SKM-1 treated with dmso at 0.1 percent for 144 hours (cell line): Measurements from ENCODE around the gene SULT1A2.
"Not testable (repeated sequence)": the region's sequence is repeated elsewhere in the genome, so short reads cannot be mapped to it uniquely, and the experiment has no call there.

ENCODE experiments used
- DNase-seq: peaks from one replicate; lab custom pipeline; 2025; ENCODE audit not compliant: unreplicated experiment; lab: John Stamatoyannopoulos, UW

Gene SULT1A2

GRCh38 chr16:28561557-28562187, 35.2 kb downstream of the SULT1A2 start:
- no peak for DNase-seq

GRCh38 chr16:28558456-28558855, 38.4 kb downstream of the SULT1A2 start:
- no peak for DNase-seq

- no peak for DNase-seq
Observed at GRCh38 chr16:28556914-28557320, 39.9 kb downstream of the SULT1A2 start.

- DNase-seq, result no peak
Observed at GRCh38 chr16:28555561-28555960, 41.3 kb downstream of the SULT1A2 start.

GRCh38 chr16:28554634-28555423, 42.0 kb downstream of the SULT1A2 start:
- no peak for DNase-seq

GRCh38 chr16:28553776-28554633, 42.8 kb downstream of the SULT1A2 start, which contains the start of gene SGF29:
SGF29 (plus strand) TSS chr16:28553920; CDS start chr16:28581070, 27,150 bp downstream.
- peak; percentile 87 for DNase-seq

- DNase-seq, result peak; percentile 69
Observed at GRCh38 chr16:28549301-28549899, 47.5 kb downstream of the SULT1A2 start.

- no peak for DNase-seq
Observed at GRCh38 chr16:28548306-28548802, 48.5 kb downstream of the SULT1A2 start.

GRCh38 chr16:28546626-28547025, 50.2 kb downstream of the SULT1A2 start:
- DNase-seq, result no peak

- not testable (repeated sequence) for DNase-seq
Observed at GRCh38 chr16:28545964-28546363, 50.9 kb downstream of the SULT1A2 start.

GRCh38 chr16:28544998-28545397, 51.9 kb downstream of the SULT1A2 start:
- DNase-seq, result no peak

GRCh38 chr16:28543072-28543471, 53.8 kb downstream of the SULT1A2 start:
- DNase-seq, result peak; percentile 94

GRCh38 chr16:28542646-28543045, 54.2 kb downstream of the SULT1A2 start:
- DNase-seq, result no peak
